K562 (cell line): ENCODE measurements around the gene ZNF213. TPM values are rescaled to one million over a fixed set of nuclear protein-coding genes. Genes with fewer than 3 reads are reported as not detected.

Experiments used
- CEBPZ ChIP-seq: fragments of 150-350 bp; IDR thresholded peaks from 2 replicates; pipeline ENCODE4 v1.6.1; 2014; ENCODE audit warnings: low read depth, mild to moderate bottlenecking, low read length, borderline replicate concordance
- SFPQ ChIP-seq: fragments of 200-400 bp; formaldehyde crosslinking; IDR thresholded peaks from 2 replicates; pipeline ENCODE4 v1.6.1; 2017; ENCODE audit warnings: mild to moderate bottlenecking, low read depth, low read length, moderate library complexity
- polyA plus RNA-seq, 8 experiments: library from polyadenylated mRNA; depleted of rRNA in 4 of 8; stranded (reverse) in 5 of 8; unstranded in 3 of 8; fragments of >200 nt; fragmentation: Nextera tagmentation in 2 of 8; fragmentation: Illumina TruSeq in 1 of 8; extraction: Ambion mirVana in 2 of 8; extraction: Trizol in 1 of 8; gene quantifications; 2 replicates each; pipeline versions ENCODE4 v1.2.1 to v1.2.3, GENCODE V29; 2011 to 2014; ENCODE audit warnings: inconsistent platforms in 1 of 8, missing spikeins in 1 of 8
- total RNA-seq, 7 experiments: library from RNA; depleted of rRNA in 6 of 7; stranded (reverse); fragments of >200 nt in 6 of 7; fragmentation: Illumina TruSeq in 2 of 7; extraction: Trizol in 2 of 7; gene quantifications; 2 replicates each; pipeline versions ENCODE4 v1.2.1 to v1.2.3, GENCODE V29; 2011 to 2021; ENCODE audit warnings: low replicate concordance in 1 of 7

The ZNF213 gene
- total and polyA plus RNA-seq, 9 of the 15 experiments (the other 6 are each of a cell fraction or from before 2014, with no cell fraction given), result 0.49 to 10.0 (median 1.8) TPM

GRCh38 chr16:3112881-3113574 lies 21.8 kb upstream of the ZNF213 start (continued):
- no peak for TF ChIP-seq CEBPZ
- no peak for TF ChIP-seq SFPQ
